GM12874 (cell line): ENCODE data around the gene JMJD8.

ENCODE experiments used
- CTCF ChIP-seq: IDR thresholded peaks from 2 replicates; pipeline ENCODE4 v1.5.1; 2011; ENCODE audit warnings: low read depth, mild to moderate bottlenecking, control low read depth, low read length, moderate library complexity; ENCODE audit not compliant: insufficient read depth

JMJD8 gene

GRCh38 chr16:695355-696089, 11.4 kb upstream of the JMJD8 start:
- TF ChIP-seq CTCF, result no peak

GRCh38 chr16:694863-695354, 10.8 kb upstream of the JMJD8 start:
- no peak for TF ChIP-seq CTCF

DNA sequence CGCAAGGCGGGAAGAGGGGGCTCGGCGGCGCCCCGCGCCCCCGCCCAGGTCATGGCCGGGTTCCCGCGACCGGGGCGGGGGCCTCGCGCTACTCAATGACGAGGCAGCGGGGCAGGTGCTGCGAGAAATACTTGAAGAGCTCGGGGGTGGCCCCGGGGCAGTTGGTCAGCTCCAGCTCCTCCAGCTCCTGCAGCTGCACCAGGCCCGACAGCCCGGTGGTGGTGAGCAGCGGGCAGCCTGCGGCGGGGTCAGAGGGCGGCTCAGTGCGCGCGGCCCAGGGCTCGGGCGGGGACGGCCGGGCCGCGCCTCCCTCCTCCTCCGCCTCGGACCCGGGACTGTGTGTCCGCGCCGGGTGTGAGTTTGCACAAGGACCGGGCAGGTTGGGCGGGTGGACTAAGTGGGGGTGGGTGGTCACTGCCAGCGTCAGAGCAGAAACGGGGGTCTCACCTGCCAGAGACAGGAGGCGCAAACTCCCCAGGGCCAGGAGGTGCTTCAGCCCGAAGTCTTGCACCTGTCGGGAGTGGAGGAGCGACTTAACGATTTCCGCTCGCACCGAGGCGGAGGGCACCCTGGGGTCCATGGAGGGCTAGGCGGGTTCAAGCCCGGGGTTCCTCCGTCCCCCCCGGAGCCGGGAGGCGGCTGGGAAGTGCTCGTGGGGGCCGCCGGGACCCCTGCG, 10.2 kb upstream of the JMJD8 start:
- no peak for TF ChIP-seq CTCF

GRCh38 chr16:693766-694165, 9.6 kb upstream of the JMJD8 start:
- no peak for TF ChIP-seq CTCF

GRCh38 chr16:693364-693763, 9.2 kb upstream of the JMJD8 start:
- TF ChIP-seq CTCF, result no peak

- no peak for TF ChIP-seq CTCF
These were observed 8.4 kb upstream of the JMJD8 start for GRCh38 chr16:692356-693108.
